ENCODE data around the gene SH3PXD2B.

The SH3PXD2B gene

DNA sequence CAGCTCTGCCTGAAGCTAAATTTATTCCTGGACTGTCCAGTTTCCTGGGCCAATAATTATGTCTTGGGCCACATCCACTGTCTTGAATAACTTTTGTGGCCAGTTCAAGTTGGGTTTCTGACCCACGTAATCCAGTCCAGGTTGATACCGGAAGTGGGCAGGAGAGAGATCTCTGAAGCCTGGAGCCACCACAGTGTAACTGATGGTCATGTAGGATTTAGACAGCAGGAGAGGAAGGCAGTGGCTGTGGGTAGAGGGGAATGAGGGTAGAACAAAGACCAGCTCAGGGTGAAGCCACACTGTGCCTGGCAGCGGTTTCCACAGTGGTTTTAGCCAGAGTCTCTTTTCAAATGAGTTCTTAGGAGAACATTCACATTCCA is 30.2 kb downstream of the SH3PXD2B start:
- no peaks in the 10 kb centered on the region for H3K4me1 Mint-ChIP-seq
- ATAC-seq: no peak

DNA sequence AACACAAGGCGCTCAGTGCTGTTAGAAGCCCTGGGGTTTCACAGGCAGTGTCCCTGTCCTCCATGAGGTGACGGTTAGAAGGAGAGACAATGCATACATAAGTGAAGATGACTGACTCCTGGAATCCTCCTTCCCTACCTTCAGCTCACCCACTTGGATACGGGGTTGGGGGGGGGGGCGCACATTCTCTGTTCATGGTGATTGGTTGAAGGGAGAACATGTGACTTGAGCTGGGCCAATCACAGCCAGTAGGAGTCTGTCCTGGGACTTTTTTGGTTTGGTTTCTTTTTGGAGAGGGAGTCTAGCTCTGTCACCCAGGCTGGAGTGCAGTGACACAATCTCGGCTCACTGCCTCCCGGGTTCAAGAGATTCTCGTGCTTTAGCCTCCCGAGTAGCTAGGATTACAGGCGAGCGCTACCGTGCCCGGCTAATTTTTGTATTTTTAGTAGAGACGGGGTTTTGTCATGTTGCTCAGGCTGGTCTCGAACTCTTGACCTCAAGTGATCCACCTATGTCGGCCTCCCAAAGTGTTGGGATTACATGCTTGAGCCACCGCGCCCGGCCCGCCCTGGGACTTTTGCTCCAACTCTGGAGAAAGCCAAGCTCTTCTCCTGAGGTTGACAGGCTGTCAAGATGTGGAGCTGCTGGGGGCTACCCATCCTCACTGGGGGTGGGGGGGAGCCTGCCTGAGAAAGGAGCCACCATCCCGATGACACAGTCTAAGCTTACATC is 30.8 kb downstream of the SH3PXD2B start:
- Mint-ChIP-seq H3K27ac (no peak overlapping the region), H3K4me1 (no peaks in the 10 kb centered on the region), H3K4me3 (no peak overlapping the region), H3K36me3 (no peaks in the 10 kb centered on the region), H3K9me3 (no peaks in the 10 kb centered on the region)
- ATAC-seq (no peak), DNase-seq (ENCODE audit: low spot score in 2 of 2) (no peak)

More for the DNA sequence above, 30.2 kb downstream of the SH3PXD2B start:
- H3K36me3 Mint-ChIP-seq: no peaks in the 10 kb centered on the region
- no peak overlapping the region for H3K27ac Mint-ChIP-seq
- H3K9me3 Mint-ChIP-seq: no peaks in the 10 kb centered on the region
- no peak for DNase-seq (ENCODE audit: low spot score in 2 of 2)
- no peak overlapping the region for H3K4me3 Mint-ChIP-seq

DNA sequence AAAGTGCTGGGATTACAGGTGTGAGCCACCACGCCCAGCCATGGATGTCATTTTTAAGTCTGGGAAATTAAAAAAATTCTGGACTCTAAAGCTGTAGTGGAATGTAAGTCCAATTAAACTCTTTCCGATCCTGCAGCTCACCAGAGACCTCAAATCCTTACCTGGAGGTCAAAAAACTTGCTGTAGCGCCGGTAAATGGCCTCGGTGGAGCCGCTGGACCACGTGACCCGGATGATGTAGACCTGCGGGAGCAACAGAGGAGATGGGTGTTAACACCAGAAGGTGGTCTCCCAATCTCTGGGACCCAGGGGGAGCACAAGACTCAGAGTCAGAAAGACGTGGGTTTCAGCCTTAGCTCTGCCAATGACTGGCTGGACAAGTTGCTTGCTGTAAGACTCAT is 32.1 kb downstream of the SH3PXD2B start:
- DNase-seq (ENCODE audit: low spot score in 2 of 2): no peak
- H3K9me3 Mint-ChIP-seq: no peaks in the 10 kb centered on the region
- no peak overlapping the region for H3K27ac Mint-ChIP-seq
- ATAC-seq: no peak
- H3K4me1 Mint-ChIP-seq: no peaks in the 10 kb centered on the region
- no peak overlapping the region for H3K4me3 Mint-ChIP-seq
- no peaks in the 10 kb centered on the region for H3K36me3 Mint-ChIP-seq

DNA sequence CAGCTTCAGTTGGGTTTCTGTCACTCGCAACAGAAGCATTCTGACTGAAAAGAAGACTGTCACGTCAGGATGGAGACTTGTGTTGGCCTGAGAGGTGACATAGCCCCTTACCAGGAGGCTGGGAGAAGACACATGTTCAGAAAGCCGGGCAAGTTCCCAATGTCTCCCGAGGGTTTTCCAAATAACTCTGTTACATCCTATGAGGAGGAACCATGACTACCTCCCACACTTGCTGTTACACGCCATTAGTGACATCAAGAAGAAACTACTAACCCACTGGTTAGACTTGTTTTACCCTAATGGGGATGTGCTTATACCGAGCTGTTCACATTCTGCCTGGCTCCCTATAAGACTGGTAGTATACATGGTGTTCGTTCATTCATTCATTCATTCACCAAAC is 33.3 kb downstream of the SH3PXD2B start:
- ATAC-seq: no peak
- no peaks in the 10 kb centered on the region for H3K4me1 Mint-ChIP-seq

DNA sequence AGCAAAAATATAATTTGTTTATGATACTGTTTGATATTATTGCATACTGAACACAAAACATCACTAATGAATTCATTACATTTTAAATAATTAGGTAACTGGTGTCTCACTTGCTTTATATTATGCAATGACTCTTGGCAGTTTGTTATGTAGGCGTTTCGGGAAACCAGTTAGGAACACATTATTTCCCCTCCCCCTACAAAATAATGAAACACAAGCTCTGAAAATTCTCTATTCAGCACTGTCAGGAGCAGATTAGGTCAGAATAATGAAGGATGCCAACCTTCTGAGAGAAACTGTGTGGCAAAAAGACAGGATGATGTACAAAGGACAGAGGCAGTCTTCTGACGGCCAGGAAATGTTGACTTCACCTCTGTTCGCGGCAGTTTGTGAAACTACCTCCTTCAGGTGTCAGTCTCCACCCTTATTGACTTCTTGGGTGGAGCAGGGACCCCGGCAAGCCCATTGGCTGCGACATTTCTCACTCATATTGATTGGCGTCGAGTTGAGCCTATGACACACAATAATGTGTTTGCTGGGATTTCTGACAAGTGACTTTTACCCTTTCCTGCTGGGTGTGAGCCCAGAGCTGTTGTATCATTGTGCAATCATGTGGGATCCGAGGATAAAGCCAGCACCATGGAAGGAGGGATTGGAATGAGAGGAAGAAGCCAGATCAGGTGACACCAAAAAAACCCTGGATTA is 33.9 kb downstream of the SH3PXD2B start:
- Mint-ChIP-seq H3K4me1 (no peaks in the 10 kb centered on the region), H3K36me3 (no peaks in the 10 kb centered on the region), H3K9me3 (no peaks in the 10 kb centered on the region), H3K27ac (no peak overlapping the region), H3K4me3 (no peak overlapping the region)
- ATAC-seq: no peak
- DNase-seq (ENCODE audit: low spot score in 2 of 2): no peak

More for the DNA sequence above, 33.3 kb downstream of the SH3PXD2B start:
- Mint-ChIP-seq H3K9me3 (no peaks in the 10 kb centered on the region), H3K4me3 (no peak overlapping the region), H3K27ac (peak overlapping the region; percentile 2), H3K36me3 (no peaks in the 10 kb centered on the region)
- DNase-seq (ENCODE audit: low spot score in 2 of 2): no peak

DNA sequence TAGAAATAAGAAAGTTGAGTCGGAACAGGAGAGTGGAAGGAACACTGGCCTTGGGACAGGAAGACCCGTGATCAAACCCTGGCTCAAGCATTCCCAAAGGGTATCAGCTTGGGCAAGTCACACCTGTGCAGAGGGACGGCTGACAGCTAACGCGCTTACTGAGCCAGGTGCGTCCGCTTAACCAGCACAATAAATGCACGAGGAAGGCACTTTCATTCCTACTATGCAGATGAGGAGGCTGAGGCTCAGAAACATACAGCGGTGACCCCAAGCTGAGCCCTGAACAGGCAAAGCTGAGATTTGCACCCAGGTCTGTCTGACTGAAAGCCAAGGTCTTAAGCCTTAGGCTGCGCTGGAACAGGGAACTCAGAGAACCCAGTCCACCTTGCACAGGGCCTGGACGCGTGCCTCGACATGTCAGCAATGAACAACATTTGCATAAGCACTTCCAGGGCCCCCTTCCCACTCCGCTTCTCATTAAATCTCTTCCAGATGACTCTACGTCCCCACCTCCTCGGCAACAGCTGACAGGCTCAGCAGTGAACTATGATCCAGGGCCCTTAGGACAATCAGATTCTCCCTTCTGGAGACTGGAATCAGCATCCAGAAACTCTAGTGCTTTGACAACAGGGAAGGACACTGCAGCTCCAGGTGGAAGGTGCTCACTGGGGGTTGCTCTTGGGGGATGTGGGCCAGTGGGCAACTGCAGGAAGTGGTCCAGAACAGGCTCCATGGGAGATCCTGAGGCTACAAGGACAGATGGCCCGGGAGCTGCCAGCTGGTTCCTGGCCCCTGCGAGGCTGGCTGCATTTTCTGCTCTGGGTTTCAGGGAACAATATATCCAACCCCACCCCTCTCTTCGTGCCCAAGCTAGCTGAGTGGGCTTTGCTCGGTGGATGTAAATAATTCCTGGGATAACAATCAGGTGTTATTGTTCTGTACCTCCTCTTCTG is 35.2 kb downstream of the SH3PXD2B start:
- Mint-ChIP-seq H3K4me1 (no peaks in the 10 kb centered on the region), H3K36me3 (no peaks in the 10 kb centered on the region), H3K9me3 (no peaks in the 10 kb centered on the region), H3K4me3 (no peak overlapping the region), H3K27ac (no peak overlapping the region)
- DNase-seq (ENCODE audit: low spot score in 2 of 2): no peak
- no peak for ATAC-seq

DNA sequence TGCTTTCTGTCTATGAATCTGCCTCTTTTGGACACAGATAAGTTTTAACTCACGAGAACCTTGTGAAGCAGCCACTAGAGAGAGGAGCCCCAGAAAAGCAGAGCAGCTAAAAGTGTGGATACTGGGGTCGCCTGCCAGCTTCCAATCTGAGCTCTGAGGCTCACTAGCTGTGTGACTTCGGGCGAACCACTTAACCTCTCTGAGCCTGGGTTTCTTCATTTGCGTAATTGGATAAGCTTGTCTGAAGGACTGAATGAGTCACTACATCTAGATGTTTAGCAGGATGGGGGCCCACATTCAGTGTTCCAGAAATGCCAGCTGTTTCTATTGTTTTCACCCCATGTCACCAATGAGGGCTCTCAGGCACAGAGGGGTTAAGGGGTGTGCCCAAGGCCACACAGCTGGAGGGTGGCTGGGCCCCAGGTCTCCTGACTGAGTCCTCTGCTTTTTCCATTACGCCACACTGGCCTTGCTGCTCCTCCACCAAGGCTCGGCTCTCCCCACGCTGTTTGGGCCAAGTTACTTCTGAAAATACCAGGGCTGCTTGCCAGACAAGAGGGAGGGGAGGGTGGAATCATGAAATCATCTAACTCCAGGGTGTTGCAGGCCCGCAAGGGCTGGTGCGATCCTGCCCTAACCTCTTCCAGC is 36.2 kb downstream of the SH3PXD2B start:
- Mint-ChIP-seq H3K4me1 (peaks cover 5% of the 10 kb centered on the region), H3K36me3 (no peaks in the 10 kb centered on the region)
- no peak for ATAC-seq

DNA sequence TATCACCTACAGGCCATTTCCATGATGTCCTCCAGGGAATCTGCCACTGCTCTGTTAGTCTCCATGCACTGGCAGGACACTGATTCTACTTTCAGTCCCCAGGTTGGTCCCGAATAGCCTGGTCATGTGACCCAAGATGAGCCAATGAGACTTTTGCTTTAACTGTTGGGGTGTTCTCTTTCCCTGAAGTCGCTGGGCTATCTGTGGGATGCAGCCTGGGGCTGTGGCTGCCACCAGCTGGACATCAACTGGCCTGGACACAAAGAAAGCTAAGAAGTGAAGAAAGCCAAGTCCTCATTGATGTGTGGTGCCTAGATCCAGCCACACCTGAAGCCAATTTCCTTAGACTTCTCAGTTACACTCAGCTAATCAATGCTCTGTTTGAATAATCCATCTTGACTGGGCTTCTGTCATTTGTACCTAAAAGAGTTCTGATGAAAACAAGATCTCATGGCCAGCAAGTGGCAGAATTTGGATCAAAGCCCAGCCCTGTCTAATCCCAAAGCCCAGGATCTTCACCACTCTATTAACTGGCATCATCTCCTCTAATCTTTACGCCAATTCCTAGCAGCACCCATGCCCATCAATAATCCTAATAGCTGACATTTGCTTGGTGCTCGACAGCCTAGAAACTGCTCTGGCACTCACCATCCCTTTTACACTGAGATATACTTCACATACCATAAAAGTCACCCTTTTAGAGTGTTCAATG is 37.0 kb downstream of the SH3PXD2B start:
- no peaks in the 10 kb centered on the region for H3K36me3 Mint-ChIP-seq
- H3K4me1 Mint-ChIP-seq: peaks cover 13% of the 10 kb centered on the region
- H3K9me3 Mint-ChIP-seq: no peaks in the 10 kb centered on the region
- DNase-seq (ENCODE audit: low spot score in 2 of 2): no peak
- H3K27ac Mint-ChIP-seq: no peak overlapping the region
- ATAC-seq: no peak
- H3K4me3 Mint-ChIP-seq: no peak overlapping the region

More for the DNA sequence above, 36.2 kb downstream of the SH3PXD2B start:
- Mint-ChIP-seq H3K9me3 (no peaks in the 10 kb centered on the region), H3K4me3 (no peak overlapping the region), H3K27ac (no peak overlapping the region)
- DNase-seq (ENCODE audit: low spot score in 2 of 2): no peak

DNA sequence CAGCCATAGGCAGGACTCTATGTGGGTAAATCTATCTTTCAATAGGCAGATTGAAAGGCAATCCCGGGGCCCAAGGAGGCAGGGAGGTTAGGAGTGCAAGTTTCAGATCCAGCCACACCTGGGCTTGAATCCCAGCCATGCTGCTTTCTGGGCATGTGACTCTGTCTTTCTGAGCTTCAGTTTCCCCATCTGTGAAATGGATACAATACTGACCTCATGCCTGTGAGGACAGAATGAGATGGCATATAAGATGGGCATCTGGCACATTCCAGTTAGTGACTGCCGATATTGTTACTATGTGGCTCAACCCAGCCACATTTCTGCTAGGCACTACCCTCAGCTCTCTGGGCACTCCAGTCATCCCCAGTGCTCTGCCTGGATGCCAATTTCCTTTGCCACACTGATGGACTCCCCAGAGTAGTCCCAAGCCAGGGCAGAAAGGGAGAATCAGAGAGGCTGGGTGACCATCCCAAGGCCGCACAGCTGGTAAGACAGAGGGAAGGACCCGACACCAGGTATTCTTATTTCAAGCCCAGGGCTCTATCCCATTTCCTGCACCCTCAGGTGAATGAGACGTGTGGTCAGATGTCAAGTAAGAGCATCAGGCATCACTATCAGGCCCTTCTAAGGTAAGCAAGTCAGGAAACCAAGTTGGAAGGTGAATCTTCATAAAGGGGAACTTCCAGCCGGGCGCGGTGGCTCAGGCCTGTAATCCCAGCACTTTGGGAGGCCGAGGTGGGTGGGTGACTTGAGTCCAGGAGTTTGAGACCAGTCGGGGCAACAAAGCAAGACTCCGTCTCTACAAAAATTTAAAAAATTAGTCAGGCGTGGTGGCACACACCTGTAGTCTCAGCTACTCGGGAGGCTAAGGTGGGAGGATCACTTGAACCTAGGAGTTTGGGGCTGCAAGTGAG is 38.7 kb downstream of the SH3PXD2B start:
- H3K36me3 Mint-ChIP-seq: no peaks in the 10 kb centered on the region
- H3K27ac Mint-ChIP-seq: no peak overlapping the region
- DNase-seq (ENCODE audit: low spot score in 2 of 2) (no peak), ATAC-seq (no peak)
- H3K4me3 Mint-ChIP-seq: no peak overlapping the region
- no peaks in the 10 kb centered on the region for H3K9me3 Mint-ChIP-seq
- peaks cover 20% of the 10 kb centered on the region for H3K4me1 Mint-ChIP-seq

DNA sequence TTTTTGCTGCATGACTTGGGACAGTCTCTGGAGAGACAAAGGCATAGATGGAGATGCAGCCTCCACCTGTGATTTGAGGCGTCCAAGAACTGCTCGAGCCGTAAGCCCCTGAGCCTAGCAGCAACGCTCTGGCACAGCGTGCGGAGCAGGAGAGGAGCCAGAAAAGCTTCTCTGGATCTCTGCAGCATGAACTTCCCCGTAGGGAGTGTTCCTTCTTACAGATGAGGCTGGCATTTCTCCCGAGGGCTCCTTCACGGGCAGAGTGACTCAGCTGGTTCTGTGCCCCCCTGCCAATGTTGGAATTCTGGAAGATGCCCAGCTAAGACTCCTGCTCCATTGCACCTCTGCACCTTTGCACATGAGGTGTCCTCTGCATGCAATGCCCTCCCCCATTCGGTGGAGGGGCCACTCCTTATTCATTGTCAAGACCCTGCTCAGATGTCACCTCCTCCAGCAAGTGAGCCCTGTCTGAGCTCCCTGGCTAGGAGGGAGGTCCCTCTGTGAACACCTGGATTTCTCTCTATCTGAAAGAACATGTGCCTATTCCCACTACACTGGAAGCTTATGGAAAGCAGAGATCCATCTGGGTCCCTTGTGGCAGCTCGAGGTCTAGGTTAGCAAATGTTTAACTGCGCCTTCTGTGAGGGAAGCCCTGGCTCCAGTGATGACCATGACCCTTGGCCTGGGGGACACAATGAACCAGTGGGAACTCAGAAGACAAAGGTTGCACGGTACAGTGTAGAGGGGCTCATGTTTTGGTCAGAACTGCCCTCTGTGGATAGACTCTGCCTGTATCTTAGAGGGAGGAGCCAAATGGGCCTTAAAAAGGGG is 39.6 kb downstream of the SH3PXD2B start:
- ATAC-seq (no peak), DNase-seq (ENCODE audit: low spot score in 2 of 2) (no peak)
- Mint-ChIP-seq H3K4me3 (no peak overlapping the region), H3K4me1 (peaks cover 20% of the 10 kb centered on the region), H3K36me3 (no peaks in the 10 kb centered on the region), H3K9me3 (no peaks in the 10 kb centered on the region), H3K27ac (no peak overlapping the region)

DNA sequence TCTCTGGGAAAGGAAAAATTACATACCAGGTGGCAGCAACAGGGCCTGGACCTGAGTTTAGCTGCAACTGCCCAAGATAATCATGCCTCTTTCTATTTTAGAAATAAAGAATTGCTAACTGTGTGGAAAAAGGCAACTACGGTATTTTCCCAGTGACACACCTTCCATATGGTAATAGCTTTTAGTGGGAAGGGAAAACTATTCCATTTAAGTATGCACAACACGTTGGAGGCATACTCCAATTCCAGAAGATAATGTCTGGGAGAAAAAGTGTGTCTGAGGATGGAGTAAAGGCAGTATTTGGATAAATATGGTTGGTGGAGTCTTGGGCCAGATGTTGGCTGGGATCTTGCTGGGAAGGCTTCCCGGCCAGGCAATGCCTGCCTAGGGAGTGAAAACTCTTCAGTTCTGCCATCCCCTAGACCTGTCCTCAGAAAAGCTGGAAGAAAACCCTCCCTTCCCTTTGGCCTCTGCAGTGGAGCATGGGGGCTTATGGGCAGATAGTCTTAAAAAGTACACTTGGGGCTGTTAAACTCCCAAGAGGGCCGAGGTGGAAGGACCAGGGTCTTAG is 40.6 kb downstream of the SH3PXD2B start:
- Mint-ChIP-seq H3K9me3 (no peaks in the 10 kb centered on the region), H3K4me3 (no peak overlapping the region), H3K4me1 (peaks cover 20% of the 10 kb centered on the region), H3K36me3 (no peaks in the 10 kb centered on the region), H3K27ac (peak overlapping the region; percentile 24)
- no peak for DNase-seq (ENCODE audit: low spot score in 2 of 2)
- ATAC-seq: no peak

DNA sequence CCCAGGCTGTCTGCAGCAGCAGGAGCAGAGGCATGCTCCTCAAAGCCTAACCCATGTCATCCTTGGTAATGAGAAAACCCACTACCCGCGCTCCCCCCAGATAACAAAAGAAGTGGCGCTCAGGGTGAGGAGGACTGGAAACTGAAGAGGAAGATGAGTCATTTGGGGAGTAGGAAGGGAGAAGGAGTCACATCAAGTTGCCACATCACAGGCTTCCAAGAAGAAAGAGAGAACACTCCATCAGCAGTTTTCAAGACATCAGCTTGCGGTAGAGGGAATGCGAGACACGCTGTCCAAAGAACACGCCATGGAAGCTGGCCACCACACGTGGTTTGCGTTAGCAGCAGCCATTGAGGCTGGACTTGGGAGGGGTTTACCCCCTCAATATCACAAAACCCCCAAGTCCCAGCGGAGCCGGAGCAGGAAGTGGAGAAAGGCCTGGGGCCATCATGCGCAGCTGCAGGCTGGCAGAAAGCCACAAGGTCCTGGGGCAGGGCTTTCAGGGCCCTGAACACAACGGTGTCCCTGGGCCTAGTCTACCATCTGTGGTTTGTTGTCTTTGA is 41.5 kb downstream of the SH3PXD2B start:
- Mint-ChIP-seq H3K4me1 (peaks cover 20% of the 10 kb centered on the region), H3K36me3 (no peaks in the 10 kb centered on the region), H3K27ac (no peak overlapping the region), H3K9me3 (no peaks in the 10 kb centered on the region), H3K4me3 (no peak overlapping the region)
- DNase-seq (ENCODE audit: low spot score in 2 of 2) (no peak), ATAC-seq (no peak)
